Stromal cell of bone marrow (primary cell): ENCODE results near the gene ADAM19.

ENCODE experiments used
- DNase-seq: peaks from one replicate; pipeline ENCODE4 v3.0.0-alpha.2; 2012; ENCODE audit warnings: low read depth

ADAM19 gene

DNA sequence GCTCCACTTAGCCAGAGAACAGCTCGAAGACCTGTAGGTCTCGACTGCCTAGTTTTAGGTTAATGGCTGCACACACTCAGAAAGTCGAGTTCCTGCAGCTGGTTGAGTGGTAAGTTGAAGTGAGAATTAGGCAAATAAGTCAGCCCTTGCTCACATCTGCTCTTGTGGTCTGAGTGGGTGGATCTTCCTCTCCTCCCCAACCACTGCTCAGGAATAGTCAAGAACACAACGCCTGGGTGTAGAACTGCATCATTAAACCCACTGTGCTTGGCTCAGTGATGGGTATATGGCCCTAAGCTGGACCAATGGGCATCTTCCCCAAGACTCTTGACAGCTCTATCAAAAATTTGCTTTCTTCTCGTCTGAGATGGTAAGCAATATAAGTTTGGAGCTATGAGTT, 20.9 kb upstream of the ADAM19 start:
- DNase-seq: no peak

DNA sequence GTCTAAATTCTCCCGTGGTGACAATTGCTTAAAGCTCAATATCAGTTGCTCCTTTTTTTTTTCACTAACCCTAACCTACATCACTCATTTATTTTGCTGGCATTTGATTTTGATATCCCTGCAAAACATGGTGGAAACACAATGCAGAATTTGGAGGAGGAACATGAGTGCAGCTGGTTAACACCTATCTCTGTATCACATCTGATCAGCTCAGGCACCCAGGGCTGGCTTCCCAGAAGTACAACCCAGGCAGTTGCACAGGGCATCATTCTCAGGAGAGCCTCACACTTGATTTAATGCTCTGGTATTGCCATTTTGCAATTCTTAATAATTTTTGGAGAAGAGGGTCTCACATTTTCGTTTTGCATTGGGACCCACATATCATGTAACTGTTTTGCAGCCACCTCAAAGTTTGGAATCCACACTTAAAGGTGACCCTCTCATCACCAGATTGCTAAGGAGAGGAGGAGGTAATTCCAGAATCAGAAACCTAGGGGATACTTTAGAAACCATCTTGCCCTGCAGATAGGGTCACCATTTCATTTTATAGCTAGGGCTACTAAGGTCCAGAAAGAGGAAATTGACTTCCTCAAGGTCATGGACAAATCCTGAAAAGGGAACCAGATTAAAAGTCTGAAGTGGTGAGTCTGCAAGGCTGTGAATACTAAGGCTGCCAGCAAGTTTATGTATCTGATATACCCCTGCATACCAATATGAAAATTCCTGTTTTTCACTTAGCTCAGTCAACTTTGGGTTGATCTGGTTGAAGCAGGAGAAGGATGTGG, 19.3 kb upstream of the ADAM19 start:
- DNase-seq: no peak

DNA sequence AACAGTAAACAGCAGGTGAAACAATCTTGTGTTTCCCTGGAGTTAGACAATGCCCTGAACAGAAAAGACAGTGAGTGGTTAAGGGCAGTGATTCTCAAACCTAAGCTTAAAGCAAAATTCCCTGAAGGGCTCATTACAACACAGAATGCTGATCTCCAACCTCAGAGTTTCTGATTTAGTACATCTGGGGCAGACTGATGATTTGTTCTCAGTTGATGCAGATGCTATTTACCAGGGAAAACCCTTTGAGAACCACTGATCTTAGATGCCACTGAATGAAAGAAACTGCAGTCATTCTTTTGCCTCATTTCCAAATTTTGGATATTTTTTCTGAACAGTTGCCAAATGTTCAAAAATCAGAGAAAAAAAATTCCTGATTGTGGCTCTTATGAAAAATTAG, 18.7 kb upstream of the ADAM19 start:
- no peak for DNase-seq

DNA sequence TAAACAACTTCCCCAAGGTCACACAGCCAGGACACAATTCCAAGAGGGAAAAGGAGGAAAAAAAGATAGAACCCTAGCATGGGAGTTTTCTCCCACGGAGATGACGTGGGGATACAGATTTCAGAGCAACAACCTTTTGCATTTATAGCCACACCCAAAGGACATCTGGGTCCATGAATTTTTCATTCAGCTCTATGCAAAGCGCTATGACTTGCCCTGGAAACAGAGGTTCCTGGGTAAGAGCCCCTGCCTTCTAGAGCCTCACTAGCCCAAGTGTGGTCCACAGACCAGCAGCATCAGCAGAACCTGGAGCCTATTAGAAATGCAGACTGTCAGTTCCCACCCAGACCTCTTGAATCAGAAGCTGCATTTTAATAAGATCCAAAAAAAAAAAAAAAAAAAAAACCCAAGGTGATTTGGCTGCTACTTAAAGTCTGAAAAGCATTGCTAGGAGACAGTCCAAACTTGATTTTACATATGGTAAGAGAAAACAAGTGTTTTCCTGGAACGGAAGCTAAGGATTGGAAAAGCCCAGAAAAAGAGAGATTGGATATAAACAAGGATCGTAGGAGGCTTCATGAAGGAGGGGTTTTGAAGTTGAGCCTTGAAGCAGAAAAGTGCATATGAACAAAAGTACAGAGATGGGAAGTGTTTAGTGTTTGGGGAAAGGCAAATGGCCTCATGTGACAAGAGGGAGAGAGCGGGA, 17.6 kb upstream of the ADAM19 start:
- no peak for DNase-seq

DNA sequence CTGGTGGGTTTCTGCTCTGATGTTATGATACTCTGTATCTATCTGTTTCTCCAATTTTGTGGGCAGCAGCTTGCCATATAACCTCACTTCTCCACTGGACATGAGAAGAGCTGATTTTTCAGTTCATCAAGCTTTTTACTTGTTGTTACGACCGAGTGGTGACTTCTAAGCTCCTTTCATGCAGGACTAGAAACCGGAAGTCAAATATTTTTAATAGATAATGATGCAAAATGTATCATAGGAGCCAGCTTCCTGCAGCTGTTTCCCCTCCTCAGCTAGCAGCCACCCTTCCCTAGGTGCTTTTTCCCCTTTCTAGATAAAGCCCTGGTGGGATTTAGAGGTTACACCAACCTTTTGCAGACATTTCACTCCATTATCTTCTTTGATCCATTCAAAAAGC, 17.0 kb upstream of the ADAM19 start:
- no peak for DNase-seq

DNA sequence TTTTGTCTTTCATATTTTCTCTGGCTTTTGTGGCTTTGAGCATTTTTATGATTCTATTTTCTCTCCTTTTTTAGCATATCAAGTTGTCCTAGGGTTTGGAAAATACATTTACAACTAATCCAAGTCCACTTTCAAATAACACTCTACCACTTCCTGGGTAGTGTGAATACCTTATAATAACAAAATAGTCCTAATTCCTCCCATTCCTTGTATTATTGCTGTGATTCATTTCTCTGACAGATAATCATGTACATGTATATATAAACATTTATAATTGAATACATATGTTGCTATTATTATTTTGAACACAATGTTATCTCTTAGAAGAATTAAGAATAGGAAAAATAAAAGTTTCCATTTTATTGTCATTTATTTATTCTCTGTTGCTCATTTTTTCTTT, 14.9 kb upstream of the ADAM19 start:
- DNase-seq: no peak

DNA sequence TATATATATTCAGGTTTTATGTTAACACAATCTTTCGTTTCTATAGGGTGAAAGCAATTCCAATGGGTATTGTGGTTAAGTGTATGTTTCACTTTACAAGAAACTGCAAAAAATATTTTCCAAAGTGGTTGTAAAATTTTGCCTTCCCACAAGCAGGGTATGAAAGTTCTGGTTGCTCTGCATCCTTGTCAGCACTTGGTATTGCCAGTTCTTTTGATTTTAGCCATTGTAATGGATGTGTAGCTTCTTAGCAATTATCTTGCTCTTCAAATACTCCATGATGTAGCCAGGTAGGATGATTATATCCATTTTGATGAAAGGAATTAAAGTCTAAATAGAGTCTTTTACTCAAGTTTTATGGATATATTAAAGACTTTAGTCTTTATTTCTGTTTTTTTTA, 9.1 kb upstream of the ADAM19 start:
- no peak for DNase-seq

DNA sequence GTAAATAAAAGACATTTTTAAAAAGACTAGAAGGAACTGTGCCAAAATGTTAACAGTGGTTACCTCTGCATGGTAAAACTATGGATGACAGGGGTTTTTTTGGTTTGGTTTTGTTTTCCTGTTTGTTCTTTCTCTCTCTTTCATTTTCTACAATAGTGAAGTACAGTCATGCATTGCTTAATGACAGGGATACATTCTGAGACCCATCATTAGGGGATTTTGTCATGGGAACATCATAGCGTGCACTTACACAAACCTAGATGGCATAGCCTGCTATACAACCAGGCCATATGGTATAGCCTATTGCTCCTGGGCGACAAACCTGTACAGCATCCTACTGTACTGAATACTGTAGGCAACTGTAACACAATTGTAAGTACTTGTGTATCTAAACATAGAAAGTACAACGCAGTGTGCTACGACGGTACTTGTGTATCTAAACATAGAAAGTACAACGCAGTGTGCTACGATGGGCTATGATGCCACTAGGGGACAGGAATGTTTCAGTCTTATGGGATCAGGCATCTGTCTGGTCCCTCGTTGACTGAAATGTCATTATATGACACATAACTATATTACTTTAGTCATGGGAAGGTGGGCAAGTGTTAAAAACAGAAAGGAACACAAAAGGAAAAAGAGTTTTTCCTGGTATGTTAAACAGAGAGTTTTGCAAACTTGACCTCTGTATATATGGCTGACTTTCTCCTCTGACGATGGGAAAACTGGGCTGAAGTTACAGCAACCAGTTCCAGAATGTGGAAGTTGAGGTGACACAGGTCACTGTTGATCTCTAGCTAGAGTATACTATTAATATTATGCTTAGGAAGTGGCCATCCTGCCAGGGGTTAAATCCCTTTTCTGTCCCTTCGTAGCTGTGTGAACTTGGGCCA, 7.4 kb upstream of the ADAM19 start:
- DNase-seq: no peak

DNA sequence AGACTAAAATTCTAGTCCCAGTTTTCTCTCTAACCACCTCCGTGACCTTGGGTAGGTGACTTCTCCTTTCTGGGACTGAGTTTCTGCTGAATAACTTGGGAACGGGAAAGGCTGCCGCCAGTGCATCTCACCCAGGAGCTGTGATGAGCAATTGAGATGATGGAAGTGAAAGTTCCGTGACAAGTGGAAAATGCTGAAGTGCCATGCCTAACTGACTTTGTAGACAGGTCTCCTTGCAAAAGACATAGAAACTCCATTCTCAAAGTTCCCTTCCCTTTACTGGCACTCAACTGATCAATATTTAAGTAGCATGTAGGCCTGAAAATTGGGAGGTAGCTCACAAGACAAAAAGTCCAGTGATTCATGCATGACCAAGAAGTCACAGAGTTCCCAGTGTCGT, 6.3 kb upstream of the ADAM19 start:
- no peak for DNase-seq

DNA sequence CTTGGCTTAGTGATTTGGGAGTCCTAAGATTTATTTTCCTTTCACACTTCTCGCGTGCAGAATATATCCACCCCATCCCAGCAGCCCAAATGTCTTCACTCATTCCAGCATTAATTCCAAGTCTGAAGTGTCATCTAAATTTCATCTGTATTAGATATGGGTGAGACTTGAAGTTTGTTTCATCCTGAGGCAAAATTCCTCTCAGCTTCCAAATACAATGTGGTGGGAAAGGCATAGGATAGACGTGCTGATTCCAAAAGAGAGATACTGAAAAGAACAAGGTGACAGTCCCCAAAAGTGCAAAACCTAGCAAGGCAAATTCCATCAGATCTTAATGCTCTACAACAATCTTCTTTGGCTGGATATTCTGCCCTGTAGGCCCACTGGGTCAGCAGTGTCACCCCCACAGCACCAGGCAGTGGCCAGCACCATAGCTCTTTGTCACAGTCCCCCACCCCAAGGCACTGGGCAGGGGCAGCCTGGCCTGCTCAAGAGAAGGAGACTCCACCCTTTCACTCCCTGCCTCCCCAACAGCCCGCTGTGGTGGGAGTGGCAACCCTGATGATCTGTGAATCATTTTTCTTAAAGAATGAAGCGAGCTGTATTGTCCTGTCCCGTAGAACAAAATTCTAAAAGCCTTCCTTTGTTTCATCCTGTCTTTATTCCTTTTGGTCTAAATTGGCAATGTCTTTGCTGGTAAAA, 2.7 kb upstream of the ADAM19 start:
- no peak for DNase-seq

DNA sequence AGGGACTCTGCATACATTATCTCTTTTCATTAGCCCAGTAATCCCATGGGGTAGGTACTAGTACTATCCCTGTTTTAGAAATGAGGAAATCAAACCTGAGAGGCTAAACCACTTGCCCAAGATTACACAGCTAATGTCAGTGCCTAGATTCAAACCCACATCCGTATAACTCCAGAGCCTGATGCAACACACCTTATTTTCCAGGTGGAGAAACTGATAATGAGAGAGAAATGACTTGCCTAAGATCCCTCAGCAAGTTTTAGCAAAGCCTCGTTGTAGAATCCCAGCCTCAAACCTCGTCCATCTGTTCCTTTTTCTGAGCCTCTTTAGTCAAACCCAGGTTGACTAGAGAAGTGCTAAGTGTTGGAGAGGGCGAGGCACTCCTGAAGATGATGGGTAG, 1.1 kb upstream of the ADAM19 start:
- DNase-seq: no peak

DNA sequence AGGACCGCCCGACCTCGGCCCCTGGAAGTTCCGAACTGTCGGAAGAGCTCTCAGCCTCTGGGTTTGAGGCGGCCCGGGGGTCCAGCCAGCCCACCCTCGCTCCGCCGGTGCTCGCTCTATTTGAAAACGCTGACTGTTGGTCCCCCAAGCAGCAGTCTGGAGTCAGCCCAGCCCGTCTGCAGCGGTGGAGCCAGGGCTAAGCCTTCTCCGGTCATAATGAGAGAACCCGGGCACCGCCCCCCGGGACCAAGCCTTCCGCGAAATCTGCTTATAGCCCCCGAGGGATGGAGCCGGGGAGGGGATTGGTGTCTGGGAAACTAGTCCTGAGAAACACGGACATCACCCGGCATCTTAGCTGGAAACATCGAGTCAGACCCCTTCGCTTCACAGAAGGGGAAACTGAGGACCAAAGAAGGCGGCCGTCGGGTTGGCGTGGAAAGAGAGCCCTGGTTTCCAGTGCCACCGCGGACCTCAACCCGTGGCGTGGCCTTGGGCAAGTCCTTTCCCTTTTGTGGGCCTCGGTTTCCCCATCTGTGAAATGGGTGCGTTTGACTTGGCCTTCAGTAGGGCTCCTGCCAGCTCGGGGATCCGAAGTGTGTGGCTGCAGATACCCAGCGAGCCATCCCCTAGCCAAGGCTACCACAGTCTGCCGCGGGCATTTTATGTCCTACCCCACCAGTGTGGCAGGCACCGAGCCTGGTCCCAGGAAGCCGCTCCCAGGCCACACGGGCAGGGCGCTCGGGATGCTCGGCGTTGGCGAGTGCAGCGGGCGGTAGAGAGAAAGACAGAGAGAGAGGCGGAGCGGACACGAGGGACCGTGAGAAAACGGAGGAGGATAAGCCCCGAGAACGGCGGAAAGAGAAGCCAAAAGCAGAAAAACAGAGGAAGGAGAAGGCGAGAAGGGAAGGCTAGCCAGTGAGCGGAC, 857 bp downstream of the ADAM19 start:
- no peak for DNase-seq

DNA sequence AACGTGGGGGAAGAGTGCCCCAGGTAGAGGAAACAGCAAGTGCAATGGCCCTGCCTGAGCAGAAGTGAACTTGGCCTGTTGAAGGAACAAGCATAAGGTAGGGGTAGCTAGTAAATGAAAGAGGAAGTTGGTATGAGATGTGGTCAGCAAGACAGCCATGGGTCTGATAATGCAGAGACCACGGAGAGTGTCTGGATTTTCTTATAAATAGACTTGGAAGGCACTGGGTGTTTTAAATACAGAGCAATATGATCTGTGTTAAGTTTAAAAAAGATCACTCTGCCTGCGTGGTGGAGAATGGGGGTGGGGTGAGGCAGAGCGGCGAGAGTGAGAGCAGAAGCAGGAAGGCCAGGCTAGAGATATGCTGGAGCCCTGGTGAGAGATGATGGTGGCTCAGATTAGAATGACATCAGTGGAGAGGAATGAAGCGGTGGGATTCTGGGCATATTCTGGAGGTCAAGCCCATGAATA, 4.2 kb downstream of the ADAM19 start:
- DNase-seq: no peak

DNA sequence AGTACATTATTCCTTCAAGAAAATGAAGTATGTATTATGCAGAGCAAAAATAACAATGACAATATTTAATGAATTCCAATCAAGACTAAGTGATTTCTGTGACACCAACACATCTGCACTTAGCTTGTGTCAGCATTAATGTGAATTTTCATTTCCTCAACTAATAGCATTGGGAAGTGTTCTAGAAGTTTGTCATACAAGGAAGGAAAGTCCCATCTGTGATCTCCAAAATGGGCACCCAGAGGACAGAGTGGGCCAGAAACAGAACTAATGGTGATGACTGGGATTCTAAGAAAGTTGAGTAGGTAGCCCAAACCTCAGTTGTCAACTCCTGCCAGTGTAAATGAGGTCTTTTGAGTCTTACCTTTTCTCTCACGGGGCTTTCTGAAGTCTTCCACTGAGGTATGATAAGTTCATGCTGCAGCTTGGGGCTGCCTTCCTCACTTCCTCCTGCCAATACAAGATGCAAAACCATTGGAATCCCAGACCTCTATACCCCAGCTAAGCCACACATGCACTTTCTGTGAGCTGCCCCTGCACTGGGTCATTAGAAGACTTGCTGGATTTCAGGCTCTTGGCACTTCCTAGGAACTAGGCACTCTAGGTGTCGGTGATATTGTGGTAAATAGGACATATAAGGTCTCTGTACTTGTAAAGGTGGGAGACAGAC, 4.9 kb downstream of the ADAM19 start:
- DNase-seq: no peak

DNA sequence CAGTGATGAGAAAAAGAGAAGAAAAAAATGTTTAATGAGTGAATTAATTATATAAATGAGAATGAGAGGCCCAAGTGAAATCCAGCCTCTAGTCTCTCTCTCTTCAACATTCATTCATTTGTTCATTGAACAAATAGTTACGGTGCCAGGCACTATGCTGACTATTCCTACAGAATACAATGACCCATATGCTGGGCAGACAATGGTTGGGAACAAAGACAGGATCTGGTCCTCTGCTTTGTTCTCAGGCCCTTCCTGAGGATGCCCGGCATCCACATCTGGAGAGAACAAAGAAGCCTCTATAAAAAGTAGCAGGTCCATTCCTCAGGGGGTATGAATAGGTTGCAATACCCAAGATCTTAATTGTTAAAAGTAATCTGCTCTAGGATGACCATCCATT, 6.9 kb downstream of the ADAM19 start:
- no peak for DNase-seq

DNA sequence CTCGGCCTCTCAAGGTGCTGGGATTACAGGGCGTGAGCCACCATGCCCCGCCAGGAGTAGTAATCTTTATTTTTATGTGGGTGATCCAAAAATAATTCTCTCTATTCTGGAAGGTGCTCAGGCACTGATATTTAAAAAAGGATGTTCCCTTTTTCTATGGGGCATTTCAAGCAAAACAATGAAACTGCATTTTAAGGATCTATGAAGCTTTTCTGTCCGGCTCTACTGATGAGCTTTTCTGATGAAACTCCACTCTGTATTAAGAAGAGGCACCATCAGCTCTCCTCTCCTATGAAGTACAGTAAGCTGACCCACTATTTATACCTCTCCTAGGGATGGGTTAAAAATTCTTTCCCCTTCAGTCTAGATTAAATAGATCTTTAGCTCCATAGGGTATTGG, 7.4 kb downstream of the ADAM19 start:
- DNase-seq: no peak

DNA sequence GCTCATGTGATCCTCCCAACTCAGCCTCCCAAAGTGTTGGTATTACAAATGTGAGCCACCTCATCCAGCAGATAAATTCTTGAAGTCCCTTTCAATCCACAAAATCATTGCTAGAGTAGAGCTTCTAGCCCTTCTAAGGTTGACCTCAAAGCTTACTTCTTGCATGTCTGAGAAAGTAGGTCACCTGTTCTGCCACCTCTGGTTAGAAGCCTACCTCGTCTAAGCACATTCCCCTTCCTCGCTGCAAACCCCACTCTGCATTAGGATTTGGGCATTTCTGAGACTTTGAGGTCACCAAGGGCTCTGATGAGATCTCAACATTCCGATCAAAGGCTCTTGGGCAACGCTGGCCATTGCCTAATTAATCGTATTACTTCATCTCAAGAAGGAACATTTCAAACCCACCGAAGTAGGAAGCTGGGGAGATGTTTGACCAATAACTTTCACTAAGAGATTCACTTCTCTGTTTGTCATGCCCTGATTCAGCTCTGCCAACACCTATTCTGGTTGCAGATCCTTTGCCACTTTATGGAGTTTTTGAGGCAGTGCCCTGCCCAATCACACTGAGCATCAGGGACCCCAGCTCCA, 8.6 kb downstream of the ADAM19 start:
- no peak for DNase-seq

DNA sequence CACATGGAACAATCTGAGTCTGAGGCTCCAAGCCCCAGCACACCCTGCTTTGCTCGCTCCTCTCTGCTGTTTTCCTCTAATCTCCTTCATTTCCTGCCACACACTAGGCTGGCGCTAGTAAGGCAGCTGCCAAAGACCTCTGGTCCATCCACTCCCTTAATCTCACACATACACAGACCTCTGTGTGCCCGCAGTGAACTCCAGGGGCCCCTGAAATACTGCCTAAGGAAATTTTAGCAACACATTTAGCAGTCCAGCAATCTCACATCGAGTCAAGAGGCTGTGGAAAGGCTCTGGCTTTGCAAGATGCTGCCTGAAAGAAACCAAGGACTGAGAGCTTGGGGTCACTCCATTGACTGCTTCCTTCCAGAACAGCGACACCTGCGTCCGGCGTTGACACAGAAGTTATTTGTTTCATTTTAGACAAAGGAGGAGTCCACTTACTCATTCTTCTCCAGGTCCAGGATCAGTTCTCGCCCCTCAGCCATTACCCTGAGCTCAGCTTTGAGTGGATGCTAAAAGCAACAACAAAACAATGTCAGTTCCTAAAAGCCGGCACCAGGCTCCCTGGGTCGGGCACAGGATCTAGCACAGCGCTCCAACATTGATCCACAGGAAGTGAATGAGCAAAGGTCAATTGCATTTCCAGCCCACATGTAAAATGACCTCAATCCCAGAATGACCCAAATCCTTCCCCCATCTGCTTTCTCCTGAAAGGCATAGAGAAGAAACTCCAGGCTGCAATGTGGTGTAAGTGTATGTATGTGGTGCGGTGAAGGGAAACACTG, 11.5 kb downstream of the ADAM19 start:
- no peak for DNase-seq

DNA sequence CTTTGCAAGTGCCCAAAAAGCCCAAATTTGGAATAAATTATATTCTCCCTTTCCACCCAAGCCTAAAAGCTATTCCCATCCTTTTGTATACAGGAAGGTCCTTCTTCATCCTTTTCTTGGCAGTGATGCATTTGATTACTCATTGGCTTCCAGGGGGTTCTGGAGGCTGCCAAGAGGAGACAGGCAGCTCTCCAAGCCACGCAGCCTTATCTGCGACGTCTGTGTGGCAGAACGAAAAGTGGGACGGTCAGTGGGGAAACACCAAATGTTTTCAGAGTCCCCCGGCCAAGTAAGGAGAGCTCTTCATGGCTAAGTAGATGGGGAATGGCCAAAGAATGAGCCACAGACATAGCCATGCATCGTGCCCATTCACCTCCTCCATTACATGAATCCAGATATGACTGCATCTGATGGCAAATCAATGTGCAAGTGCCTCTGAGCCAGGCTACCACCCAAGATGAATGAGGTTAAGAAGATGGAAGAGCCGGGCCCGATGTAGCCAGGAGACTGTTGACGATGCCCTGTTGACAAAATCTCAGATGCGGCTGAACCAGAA, 12.1 kb downstream of the ADAM19 start:
- DNase-seq: peak; percentile 82
